Neutrophil (primary cell): Measurements from ENCODE around the gene FGF1.

Source experiments
- H3K27ac ChIP-seq: fragments of 200-600 bp; sonication (generic); 2 replicates; pipeline ENCODE4 v1.5.1; 2016; ENCODE audit warnings: mild to moderate bottlenecking, moderate library complexity
- H3K27me3 ChIP-seq: fragments of 200-600 bp; sonication (generic); 2 replicates; pipeline ENCODE4 v1.6.0; 2016; ENCODE audit warnings: mild to moderate bottlenecking
- H3K36me3 ChIP-seq: fragments of 200-600 bp; sonication (generic); 2 replicates; pipeline ENCODE4 v1.5.1; 2017
- H3K4me1 ChIP-seq, 2 experiments: fragments of 200-600 bp in 1 of 2; sonication (generic) in 1 of 2; 1 replicate in 1 of 2; 2 replicates in 1 of 2; pipeline versions ENCODE4 v1.5.1 to v1.6.1; 2013 to 2016; ENCODE audit warnings: low read depth in 1 of 2, low read length in 1 of 2, mild to moderate bottlenecking in 1 of 2, moderate library complexity in 1 of 2; ENCODE audit not compliant: control insufficient read depth in 1 of 2, insufficient read depth in 1 of 2
- H3K4me3 ChIP-seq, 2 experiments: fragments of 200-600 bp in 1 of 2; sonication (generic) in 1 of 2; 1 replicate in 1 of 2; 2 replicates in 1 of 2; pipeline ENCODE4 v1.5.1; 2013 to 2016; ENCODE audit warnings: low read depth in 1 of 2, low read length in 1 of 2, mild to moderate bottlenecking in 1 of 2, moderate library complexity in 1 of 2
- H3K9me3 ChIP-seq: fragments of 200-600 bp; sonication (generic); 2 replicates; pipeline ENCODE4 v1.5.1; 2016
- CTCF ChIP-seq: fragments of 200-600 bp; sonication (generic); IDR thresholded peaks from 2 replicates; pipeline ENCODE4 v1.5.1; 2016; ENCODE audit warnings: antibody characterized with exemption

FGF1 gene

DNA sequence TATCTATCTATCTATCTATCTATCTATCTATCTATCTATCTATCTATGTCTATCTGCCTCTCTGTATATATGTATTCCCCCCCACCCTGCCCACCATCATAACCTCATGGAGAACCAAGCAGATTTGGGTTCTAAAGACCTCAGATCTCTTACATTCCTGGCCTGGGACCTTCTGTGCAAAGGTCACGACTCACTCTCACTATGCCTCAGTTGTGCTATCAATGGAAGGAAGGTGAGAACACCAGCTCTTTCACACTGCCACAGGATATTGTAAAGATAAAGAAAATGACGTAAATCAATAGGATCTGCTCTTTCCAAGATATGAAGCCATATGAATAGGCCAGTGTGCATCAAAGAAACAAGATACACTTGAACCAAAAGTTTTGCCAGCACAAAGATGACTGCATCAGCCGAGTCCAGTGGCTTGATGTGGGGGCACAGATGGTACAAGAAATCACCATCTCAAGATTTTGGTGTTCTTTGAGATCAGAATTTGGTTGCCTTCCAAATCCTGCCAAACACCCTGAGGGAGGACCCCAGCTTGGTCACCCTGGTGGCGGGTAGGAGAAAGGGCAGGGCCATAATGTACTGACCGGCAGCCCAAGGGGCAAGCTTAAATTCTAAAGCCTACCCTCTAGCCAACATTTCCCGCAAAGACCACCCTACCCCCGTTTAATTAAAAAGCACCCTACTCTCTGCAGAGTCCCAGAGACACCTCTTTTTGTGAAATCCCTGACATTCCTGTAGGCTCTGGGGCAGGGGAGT is 8.4 kb upstream of the FGF1 start:
- no peaks in the 10 kb centered on the region for H3K36me3 ChIP-seq
- peaks cover 5% of the 10 kb centered on the region for H3K27me3 ChIP-seq
- no peak for TF ChIP-seq CTCF
- H3K27ac ChIP-seq = no peak overlapping the region
- H3K4me3 ChIP-seq = no peak overlapping the region
- no peaks in the 10 kb centered on the region for H3K4me1 ChIP-seq
- H3K9me3 ChIP-seq = no peaks in the 10 kb centered on the region

GRCh38 chr5:142692321-142692894 is 6.5 kb upstream of the FGF1 start:
- TF ChIP-seq CTCF = no peak
- H3K9me3 ChIP-seq = no peaks in the 10 kb centered on the region
- H3K4me1 ChIP-seq = no peaks in the 10 kb centered on the region
- H3K27ac ChIP-seq = no peak overlapping the region
- no peak overlapping the region for H3K4me3 ChIP-seq
- H3K27me3 ChIP-seq = peaks cover 14% of the 10 kb centered on the region
- no peaks in the 10 kb centered on the region for H3K36me3 ChIP-seq

DNA sequence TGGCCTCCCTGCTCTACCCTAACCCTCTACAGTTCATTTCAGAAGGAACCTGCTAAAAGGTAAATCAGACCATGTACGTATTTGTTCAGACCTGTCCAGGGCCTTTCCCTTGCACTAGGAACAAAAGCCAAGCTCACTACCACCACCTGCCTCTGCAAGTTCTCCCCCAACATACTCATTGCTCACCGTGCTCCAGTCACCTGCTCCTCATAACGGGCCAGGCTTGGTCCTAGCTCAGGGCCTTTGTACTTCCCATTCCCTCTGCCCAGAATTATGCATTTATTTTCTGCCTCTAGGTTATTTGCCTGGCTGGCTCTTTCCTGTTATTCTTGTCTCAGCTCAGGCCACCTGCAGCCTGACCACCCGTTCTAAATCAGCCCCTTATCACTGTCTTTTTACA is 4.8 kb upstream of the FGF1 start:
- no peak overlapping the region for H3K27ac ChIP-seq
- no peak for TF ChIP-seq CTCF
- H3K4me3 ChIP-seq = no peak overlapping the region
- no peaks in the 10 kb centered on the region for H3K36me3 ChIP-seq
- peaks cover 12% of the 10 kb centered on the region for H3K27me3 ChIP-seq
- no peaks in the 10 kb centered on the region for H3K4me1 ChIP-seq
- no peaks in the 10 kb centered on the region for H3K9me3 ChIP-seq

DNA sequence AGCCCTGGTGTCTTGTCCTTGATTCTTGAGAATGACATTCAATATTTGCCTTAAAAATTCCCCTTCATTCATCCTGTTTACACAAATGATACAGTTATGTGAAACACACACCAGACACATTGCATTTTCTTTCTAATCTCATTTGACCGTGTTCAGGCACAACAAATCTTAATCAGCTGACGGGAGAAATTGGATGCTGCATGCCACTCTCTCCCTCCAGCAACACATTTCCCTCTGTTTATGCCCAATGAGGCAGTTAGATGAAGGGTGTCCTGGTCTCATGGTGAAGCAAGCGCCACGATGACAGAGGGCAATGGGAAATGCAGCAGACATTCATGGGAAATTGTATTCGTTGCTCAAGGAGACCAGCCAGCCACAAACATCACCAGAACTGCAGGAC is 3.2 kb upstream of the FGF1 start:
- Histone ChIP-seq H3K36me3 (no peaks in the 10 kb centered on the region), H3K9me3 (no peaks in the 10 kb centered on the region), H3K4me1 (no peaks in the 10 kb centered on the region), H3K4me3 (no peak overlapping the region), H3K27ac (no peak overlapping the region), H3K27me3 (peaks cover 12% of the 10 kb centered on the region)
- TF ChIP-seq CTCF = no peak

GRCh38 chr5:142688281-142688989 is 2.5 kb upstream of the FGF1 start:
- TF ChIP-seq CTCF = no peak
- Histone ChIP-seq H3K36me3 (no peaks in the 10 kb centered on the region), H3K4me1 (no peaks in the 10 kb centered on the region)

More at GRCh38 chr5:142688281-142688989, 2.5 kb upstream of the FGF1 start:
- Histone ChIP-seq H3K27me3 (peaks cover 12% of the 10 kb centered on the region), H3K27ac (no peak overlapping the region), H3K9me3 (no peaks in the 10 kb centered on the region), H3K4me3 (no peak overlapping the region)
